ENCODE measurements around the gene PIGP. TPM values are rescaled to one million over a fixed set of nuclear protein-coding genes. Genes with fewer than 3 reads are reported as not detected.
"Not testable (repeated sequence)": the region's sequence is repeated elsewhere in the genome, so short reads cannot be mapped to it uniquely, and the experiment has no call there.

The PIGP gene
- total RNA-seq, 1 experiment from 2014 or later: 33.1 TPM

- no peak for DNase-seq (ENCODE audit: low spot score)
- in situ Hi-C loops (cut with HindIII; ENCODE audit: low sequenced_read_pairs): no loop called here
Measured at GRCh38 chr21:37055271-37055855, 17.5 kb downstream of the PIGP start.

DNA sequence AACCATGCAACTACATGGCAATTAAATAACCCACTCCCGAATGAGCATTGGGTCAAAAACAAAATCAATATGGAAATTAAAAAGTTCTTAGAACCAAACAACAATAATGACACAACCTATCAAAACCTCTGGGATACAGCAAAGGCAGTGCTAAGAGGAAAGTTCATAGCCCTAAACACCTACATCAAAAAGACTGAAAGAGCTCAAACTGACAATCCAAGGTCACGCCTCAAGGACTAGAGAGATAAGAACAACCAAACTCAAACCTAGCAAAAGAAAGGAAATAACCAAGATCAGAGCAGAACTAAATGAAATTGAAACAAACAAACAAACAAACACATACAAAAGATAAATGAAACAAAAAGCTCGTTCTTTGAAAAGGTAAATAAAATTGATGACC is 23.1 kb downstream of the PIGP start:
- in situ Hi-C loops (cut with HindIII; ENCODE audit: low sequenced_read_pairs); DNase-seq (ENCODE audit: low spot score): not testable (repeated sequence)

GRCh38 chr21:37047079-37047478 is 25.8 kb downstream of the PIGP start:
- in situ Hi-C loops (cut with HindIII; ENCODE audit: low sequenced_read_pairs): no loop called here
- no peak for DNase-seq (ENCODE audit: low spot score)

GRCh38 chr21:37045556-37045955 is 27.3 kb downstream of the PIGP start:
- in situ Hi-C loops (cut with HindIII; ENCODE audit: low sequenced_read_pairs): no loop called here
- no peak for DNase-seq (ENCODE audit: low spot score)

DNA sequence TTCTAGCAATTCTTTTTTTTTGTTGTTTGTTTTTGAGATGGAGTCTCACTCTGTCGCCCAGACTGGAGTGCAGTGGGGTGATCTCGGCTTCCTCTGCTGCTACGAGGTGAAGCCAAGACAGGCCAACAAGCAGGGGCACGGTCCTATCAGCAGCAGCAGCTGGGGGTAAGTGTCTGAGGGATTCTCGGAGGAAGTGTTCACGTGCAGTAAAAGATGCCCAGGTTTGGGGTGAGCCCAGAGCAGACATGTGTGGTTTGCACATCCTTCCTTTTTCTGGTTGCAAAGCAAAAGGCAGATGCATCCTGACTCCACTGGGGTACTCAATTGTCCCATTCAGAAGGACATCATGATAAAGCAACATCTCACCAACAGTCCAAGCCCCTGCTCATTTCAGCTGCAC is 27.7 kb downstream of the PIGP start:
- in situ Hi-C loops (cut with HindIII; ENCODE audit: low sequenced_read_pairs): no loop called here
- DNase-seq (ENCODE audit: low spot score): no peak

- in situ Hi-C loops (cut with HindIII; ENCODE audit: low sequenced_read_pairs): no loop called here
- DNase-seq (ENCODE audit: low spot score): no peak
Measured at GRCh38 chr21:37044643-37045042, 28.2 kb downstream of the PIGP start.

GRCh38 chr21:37043818-37044217 is 29.1 kb downstream of the PIGP start:
- DNase-seq (ENCODE audit: low spot score): no peak
- in situ Hi-C loops (cut with HindIII; ENCODE audit: low sequenced_read_pairs): no loop called here

- DNase-seq (ENCODE audit: low spot score): no peak
- in situ Hi-C loops (cut with HindIII; ENCODE audit: low sequenced_read_pairs): no loop called here
Measured at GRCh38 chr21:37041706-37042271, 31.1 kb downstream of the PIGP start.

- in situ Hi-C loops (cut with HindIII; ENCODE audit: low sequenced_read_pairs): no loop called here
- no peak for DNase-seq (ENCODE audit: low spot score)
Measured at GRCh38 chr21:37040212-37040611, 32.7 kb downstream of the PIGP start.

DNA sequence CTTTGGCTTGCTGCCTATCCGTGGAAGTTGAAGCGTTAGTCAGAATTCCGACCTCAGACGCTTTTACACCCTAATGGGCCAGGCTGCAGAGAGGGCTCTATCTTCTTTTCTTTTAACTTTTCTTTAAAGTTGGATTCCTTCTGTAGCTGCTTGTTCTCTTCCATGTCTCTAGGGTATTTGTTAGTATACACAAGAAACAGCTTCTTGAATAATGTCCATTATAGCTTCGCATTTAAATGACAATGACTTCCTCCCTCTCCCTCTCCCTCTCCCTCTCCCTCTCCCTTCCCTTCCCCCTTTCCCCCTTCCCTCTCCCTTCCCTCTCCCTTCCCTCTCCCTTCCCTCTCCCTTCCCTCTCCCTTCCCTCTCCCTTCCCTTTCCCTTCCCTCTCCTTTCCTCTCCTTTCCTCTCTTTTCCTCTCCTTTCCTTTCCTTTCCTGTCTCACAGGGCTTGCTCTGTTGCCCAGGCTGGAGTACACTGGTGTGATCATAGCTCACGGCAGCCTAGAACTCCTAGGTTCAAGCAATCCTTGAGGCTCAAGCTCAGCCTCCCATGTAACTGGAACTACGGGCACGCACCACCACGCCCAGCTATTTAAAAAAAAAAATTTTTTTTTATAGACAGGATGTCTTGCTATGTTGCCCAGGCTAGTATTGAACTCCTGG is 33.3 kb downstream of the PIGP start:
- no peak for DNase-seq (ENCODE audit: low spot score)
- in situ Hi-C loops (cut with HindIII; ENCODE audit: low sequenced_read_pairs): no loop called here

GRCh38 chr21:37036177-37036576 is 36.7 kb downstream of the PIGP start:
- DNase-seq (ENCODE audit: low spot score): no peak
- in situ Hi-C loops (cut with HindIII; ENCODE audit: low sequenced_read_pairs): no loop called here

GRCh38 chr21:37034394-37034793 is 38.5 kb downstream of the PIGP start:
- in situ Hi-C loops (cut with HindIII; ENCODE audit: low sequenced_read_pairs); DNase-seq (ENCODE audit: low spot score): not testable (repeated sequence)

DNA sequence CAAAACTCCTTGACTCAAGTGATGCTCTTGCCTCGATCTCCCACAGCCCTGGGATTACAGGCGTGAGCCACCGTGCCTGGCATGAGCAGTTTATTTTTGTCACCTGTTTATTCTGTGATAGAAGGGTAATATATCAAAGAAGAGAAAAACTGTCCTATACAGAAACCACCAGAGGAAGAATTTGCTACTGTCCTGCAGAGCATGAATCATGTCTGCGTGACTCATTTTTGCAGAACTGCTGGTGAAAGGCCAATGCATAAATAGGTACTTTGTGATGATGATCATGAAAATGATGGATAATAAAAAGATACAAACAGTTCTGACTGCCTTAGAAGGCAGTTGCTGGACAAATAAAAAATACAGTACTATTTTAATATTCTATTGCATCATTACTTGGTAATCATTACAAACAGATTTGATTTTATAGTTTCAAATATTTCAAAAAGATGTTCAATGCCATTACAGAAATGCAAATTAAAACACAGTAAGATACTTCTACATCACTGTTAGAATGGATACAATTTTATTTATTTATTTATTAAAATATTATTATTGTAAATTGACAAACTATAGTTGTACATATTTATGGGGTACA is 39.9 kb downstream of the PIGP start:
- no peak for DNase-seq (ENCODE audit: low spot score)
- in situ Hi-C loops (cut with HindIII; ENCODE audit: low sequenced_read_pairs): no loop called here

DNA sequence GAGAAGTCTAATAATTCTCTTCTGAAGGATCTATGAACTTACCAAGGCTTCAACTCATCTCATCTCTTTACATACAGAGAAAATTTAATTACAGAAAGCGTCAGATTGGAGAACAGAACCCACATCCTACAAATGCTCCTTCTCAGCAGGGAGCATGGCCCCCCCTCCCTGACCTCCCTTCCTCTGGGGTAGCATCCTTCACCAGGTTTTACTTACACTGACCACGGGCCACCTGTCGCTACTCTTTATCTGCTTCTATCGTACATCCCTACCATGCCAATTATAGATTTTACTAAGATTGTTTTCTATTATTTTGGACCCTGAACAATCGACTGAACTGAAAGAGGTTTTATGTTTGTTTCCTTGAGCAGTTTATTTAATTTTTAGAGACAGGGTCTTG is 40.6 kb downstream of the PIGP start:
- no peak for DNase-seq (ENCODE audit: low spot score)
- in situ Hi-C loops (cut with HindIII; ENCODE audit: low sequenced_read_pairs): no loop called here

DNA sequence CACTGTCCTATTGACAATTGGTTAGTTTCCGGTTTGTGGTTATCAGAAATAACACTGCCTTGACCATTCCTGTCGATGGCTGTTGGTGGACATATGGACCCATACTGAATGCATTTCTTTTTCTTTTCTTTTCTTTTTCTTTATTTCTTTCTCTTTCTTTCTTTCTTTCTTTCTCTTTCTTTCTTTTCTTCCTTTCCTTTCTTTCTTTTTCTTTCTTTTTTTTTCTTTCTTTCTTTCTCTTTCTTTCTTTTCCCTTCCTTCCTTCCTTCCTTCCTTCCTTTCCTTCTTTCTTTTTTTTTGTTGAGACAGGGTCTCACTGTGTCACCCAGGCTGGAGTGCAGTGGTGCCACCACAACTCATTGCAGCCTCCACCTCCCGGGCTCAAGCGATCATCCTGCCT is 42.0 kb downstream of the PIGP start:
- no peak for DNase-seq (ENCODE audit: low spot score)
- in situ Hi-C loops (cut with HindIII; ENCODE audit: low sequenced_read_pairs): no loop called here

DNA sequence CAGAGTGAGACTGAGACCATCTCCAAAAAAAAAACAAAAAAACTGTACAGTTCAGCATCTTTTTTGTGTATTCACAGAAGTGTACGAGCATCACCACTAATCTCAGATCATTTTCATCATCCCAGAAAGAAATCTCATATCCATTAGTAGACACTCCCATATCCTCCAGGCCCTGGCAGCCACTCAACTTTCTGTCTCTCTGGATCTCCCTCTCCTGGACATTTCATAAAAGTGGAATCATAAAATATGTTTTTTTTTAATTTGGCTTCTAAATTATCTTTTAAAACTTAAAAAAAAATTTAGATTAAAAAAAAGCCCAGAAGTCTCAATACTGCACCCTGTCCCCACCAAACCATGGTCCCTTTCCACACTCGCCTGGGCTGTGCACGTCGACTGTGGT is 44.3 kb downstream of the PIGP start:
- in situ Hi-C loops (cut with HindIII; ENCODE audit: low sequenced_read_pairs): no loop called here
- DNase-seq (ENCODE audit: low spot score): no peak

- in situ Hi-C loops (cut with HindIII; ENCODE audit: low sequenced_read_pairs): no loop called here
- no peak for DNase-seq (ENCODE audit: low spot score)
Measured at GRCh38 chr21:37026499-37026898, 46.4 kb downstream of the PIGP start.

DNA sequence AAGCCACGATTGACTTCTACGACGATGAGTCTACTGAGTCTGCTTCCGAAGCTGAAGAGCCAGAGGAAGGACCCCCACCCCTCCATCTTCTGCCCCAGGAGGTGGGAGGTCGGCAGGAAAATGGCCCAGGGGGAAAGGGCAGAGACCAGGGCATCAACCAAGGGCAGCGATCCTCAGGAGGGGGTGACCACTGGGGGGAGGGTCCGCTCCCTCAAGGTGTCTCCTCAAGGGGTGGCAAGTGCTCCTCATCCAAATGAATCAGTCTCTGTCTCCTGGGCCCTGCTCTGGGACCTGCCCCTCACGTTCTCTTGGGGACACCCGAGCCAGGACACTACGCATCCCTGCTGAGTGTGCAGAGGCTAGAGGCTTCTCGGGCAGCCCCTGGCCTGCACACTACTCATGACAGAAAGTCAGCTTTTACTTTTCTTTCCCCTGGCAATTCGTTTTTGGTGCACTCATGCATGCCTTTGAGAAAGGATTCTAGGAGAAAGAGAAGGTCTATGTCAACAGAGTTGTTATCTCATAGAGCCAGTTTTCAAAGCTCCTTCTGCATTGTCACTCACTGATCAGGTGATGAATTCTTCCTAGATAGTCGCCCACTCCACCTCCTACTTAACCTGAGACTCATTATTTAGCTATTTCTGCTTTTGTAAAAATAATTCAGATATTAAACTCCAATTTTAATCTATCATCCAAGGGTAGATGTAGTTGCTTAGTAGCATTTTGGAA is 54.8 kb downstream of the PIGP start:
- no peak for DNase-seq (ENCODE audit: low spot score)
- in situ Hi-C loops (cut with HindIII; ENCODE audit: low sequenced_read_pairs): no loop called here
